Endothelial cell of umbilical vein (primary cell): ENCODE data around the gene IMPACT.

Source experiments
- CTCF ChIP-seq, 2 donors: IDR thresholded peaks; 1 replicate in 1 of 2; 2 replicates in 1 of 2; pipeline ENCODE4 v1.5.1; 2011; ENCODE audit warnings: low read length in 2 of 2, mild to moderate bottlenecking in 2 of 2, moderate library complexity in 2 of 2, control low read depth in 1 of 2, inconsistent platforms in 1 of 2, low read depth in 1 of 2; ENCODE audit not compliant: insufficient read depth in 1 of 2; ENCODE audit errors: extremely low read depth in 1 of 2
- MYC ChIP-seq: IDR thresholded peaks from one replicate; pipeline ENCODE4 v1.6.1; 2011; ENCODE audit warnings: mild to moderate bottlenecking, low read depth, low read length
- POLR2A ChIP-seq: IDR thresholded peaks from 2 replicates; pipeline ENCODE4 v1.6.1; 2012; ENCODE audit warnings: low read depth, mild to moderate bottlenecking, control low read depth, low read length
- POLR2AphosphoS5 ChIP-seq: IDR thresholded peaks from 2 replicates; pipeline ENCODE4 v1.6.1; 2012; ENCODE audit warnings: low read depth, mild to moderate bottlenecking, control low read depth, low read length, moderate library complexity; ENCODE audit not compliant: insufficient read depth

- TF ChIP-seq POLR2AphosphoS5 (no peak), CTCF (IDR thresholded peaks at IDR 0.05; ENCODE audit: extremely low read depth in 1 of 2, insufficient read depth in 1 of 2, low read depth in 1 of 2, low read length in 2 of 2) (no peak), MYC (no peak), POLR2A (no peak)
Observed at GRCh38 chr18:24408496-24408895, 18.0 kb upstream of the IMPACT start.
